CD14-positive monocyte (primary cell): ENCODE results near the gene PLCG1. TPM values are rescaled to one million over a fixed set of nuclear protein-coding genes. Genes with fewer than 3 reads are reported as not detected.

Experiments used
- DNase-seq, 3 donors: peaks; one replicate each; pipeline ENCODE4 v3.0.0-alpha.2; 2011 to 2022
- H2AFZ ChIP-seq: 2 replicates; pipeline ENCODE4 v1.6.0; 2012; ENCODE audit warnings: mild to moderate bottlenecking, low read depth, low read length, inconsistent platforms; ENCODE audit not compliant: insufficient read depth, poor library complexity, severe bottlenecking
- H3K27ac ChIP-seq, 2 donors: 1 replicate in 1 of 2; 2 replicates in 1 of 2; pipeline ENCODE4 v1.5.1; 2012 to 2013; ENCODE audit warnings: low read length in 2 of 2, control low read depth in 1 of 2, inconsistent platforms in 1 of 2, low read depth in 1 of 2, mild to moderate bottlenecking in 1 of 2
- H3K27me3 ChIP-seq, 2 donors: one replicate each; pipeline versions ENCODE4 v1.6.0 to v1.6.1; 2011 to 2013; ENCODE audit warnings: low read length in 2 of 2; ENCODE audit not compliant: control insufficient read depth in 2 of 2, insufficient read depth in 2 of 2
- H3K36me3 ChIP-seq, 2 donors: replicated peaks in 1 of 2; 1 replicate in 1 of 2; 2 replicates in 1 of 2; pipeline versions ENCODE4 v1.5.1 to v1.6.1; 2012 to 2013; ENCODE audit warnings: low read length in 2 of 2, control low read depth in 1 of 2, inconsistent platforms in 1 of 2, mild to moderate bottlenecking in 1 of 2; ENCODE audit not compliant: insufficient read depth in 2 of 2, control insufficient read depth in 1 of 2
- H3K4me1 ChIP-seq, 2 donors: 1 replicate in 1 of 2; 2 replicates in 1 of 2; pipeline versions ENCODE4 v1.5.1 to v1.6.1; 2012 to 2013; ENCODE audit warnings: low read length in 2 of 2, control low read depth in 1 of 2, inconsistent platforms in 1 of 2, mild to moderate bottlenecking in 1 of 2, moderate library complexity in 1 of 2; ENCODE audit not compliant: insufficient read depth in 2 of 2, control insufficient read depth in 1 of 2
- H3K4me2 ChIP-seq: replicated peaks from 2 replicates; pipeline ENCODE3; 2012; ENCODE audit warnings: low read length, moderate library complexity, mild to moderate bottlenecking; ENCODE audit not compliant: poor library complexity, severe bottlenecking; ENCODE audit errors: extremely low read depth
- H3K4me3 ChIP-seq, 3 experiments: fragments of 200-600 bp in 1 of 3; sonication (generic) in 1 of 3; replicated peaks in 1 of 3; 1 replicate in 2 of 3; 2 replicates in 1 of 3; pipeline ENCODE4 v1.5.1; 2011 to 2013; ENCODE audit warnings: low read length in 3 of 3, mild to moderate bottlenecking in 3 of 3, control low read depth in 2 of 3, low read depth in 2 of 3, inconsistent platforms in 1 of 3, moderate library complexity in 1 of 3
- H3K79me2 ChIP-seq: 2 replicates; pipeline ENCODE4 v1.6.0; 2012; ENCODE audit warnings: mild to moderate bottlenecking, control low read depth, inconsistent platforms, low read length, moderate library complexity; ENCODE audit not compliant: insufficient read depth
- H3K9ac ChIP-seq: 2 replicates; pipeline ENCODE4 v1.6.0; 2017; ENCODE audit warnings: low read length, mild to moderate bottlenecking; ENCODE audit not compliant: insufficient read depth, poor library complexity, severe bottlenecking
- H3K9me3 ChIP-seq, 2 donors: replicated peaks in 1 of 2; 1 replicate in 1 of 2; 2 replicates in 1 of 2; pipeline versions ENCODE4 v1.5.1 to v1.6.1; 2012 to 2013; ENCODE audit warnings: low read length in 2 of 2, control low read depth in 1 of 2; ENCODE audit not compliant: control insufficient read depth in 1 of 2, insufficient read depth in 1 of 2
- H4K20me1 ChIP-seq: 2 replicates; pipeline ENCODE4 v1.6.0; 2012; ENCODE audit warnings: mild to moderate bottlenecking, low read length, control low read depth, moderate library complexity; ENCODE audit not compliant: insufficient read depth
- H3K27ac Mint-ChIP-seq, 7 donors: one replicate each; pipeline ENCODE4 v1.8.0; 2020; ENCODE audit warnings: mild to moderate bottlenecking in 7 of 7, mixed read lengths in 7 of 7, moderate library complexity in 6 of 7, inconsistent platforms in 2 of 7
- H3K27me3 Mint-ChIP-seq, 3 donors: one replicate each; pipeline ENCODE4 v1.8.0; 2021 to 2022; ENCODE audit warnings: low read depth in 3 of 3, mild to moderate bottlenecking in 3 of 3, mixed read lengths in 3 of 3, moderate library complexity in 3 of 3, inconsistent platforms in 1 of 3
- H3K36me3 Mint-ChIP-seq, 2 donors: one replicate each; pipeline ENCODE4 v1.8.0; 2020; ENCODE audit warnings: mixed read lengths in 2 of 2, inconsistent platforms in 1 of 2, mild to moderate bottlenecking in 1 of 2
- H3K4me1 Mint-ChIP-seq: one replicate; pipeline ENCODE4 v1.8.0; 2020; ENCODE audit warnings: mild to moderate bottlenecking, mixed read lengths
- H3K4me3 Mint-ChIP-seq, 2 donors: one replicate each; pipeline ENCODE4 v1.8.0; 2020; ENCODE audit warnings: mild to moderate bottlenecking in 2 of 2, mixed read lengths in 2 of 2, moderate library complexity in 1 of 2
- H3K9me3 Mint-ChIP-seq, 7 donors: one replicate each; pipeline ENCODE4 v1.8.0; 2020 to 2022; ENCODE audit warnings: mixed read lengths in 7 of 7, mild to moderate bottlenecking in 6 of 7, moderate library complexity in 6 of 7, inconsistent platforms in 2 of 7
- CTCF ChIP-seq: fragments of 200-600 bp; IDR thresholded peaks from one replicate; pipeline ENCODE4 v1.8.0; 2022; ENCODE audit warnings: antibody characterized with exemption, mild to moderate bottlenecking
- WGBS: methylation state at CpG from one replicate; pipeline ENCODE4 v1.1.5; 2013; ENCODE audit warnings: missing lambda C conversion rate; ENCODE audit not compliant: insufficient coverage; 5-methylcytosine and 5-hydroxymethylcytosine counted together
- intact Hi-C, 2 donors: fragments of 100-400 bp; cut with micrococcal nuclease; formaldehyde crosslinking; loops; one replicate each; pipeline versions ENCODE4 v1.15.0 to v1.15.1; 2023
- polyA plus RNA-seq, 3 donors: library from polyadenylated mRNA; depleted of rRNA in 1 of 3; unstranded in 2 of 3; stranded (reverse) in 1 of 3; fragments of 300-500 nt in 2 of 3; fragments of >200 nt in 1 of 3; fragmentation: Illumina TruSeq in 2 of 3; gene quantifications; 1 replicate in 2 of 3; 2 replicates in 1 of 3; pipeline ENCODE4 v1.2.3, GENCODE V29; 2012 to 2021

The PLCG1 gene
- polyA plus RNA-seq, 3 donors, result 0.33 to 3.8 (median 1.0) TPM

GRCh38 chr20:41142919-41143318 is 5.6 kb downstream of the PLCG1 start:
- Mint-ChIP-seq H3K27ac (no peak overlapping the region), H3K9me3 (peaks cover 0 to 4% (median 0%) of the 10 kb centered on the region in 7 donors), H3K4me3 (no peak overlapping the region), H3K27me3 (peaks cover 28 to 39% (median 36%) of the 10 kb centered on the region in 3 donors), H3K4me1 (peaks cover 3% of the 10 kb centered on the region), H3K36me3 (peaks cover 0 to 4% of the 10 kb centered on the region in 2 donors)
- no peaks in the 10 kb centered on the region for H3K36me3 ChIP-seq
- no peak for DNase-seq
- H3K27me3 ChIP-seq, result peaks cover 14 to 23% of the 10 kb centered on the region in 2 donors
- H3K27ac ChIP-seq, result no peak overlapping the region
- H4K20me1 ChIP-seq, result no peaks in the 10 kb centered on the region
- WGBS, result 42% methylated on average over 2 of the region's 5 CpGs
- H3K9me3 ChIP-seq, result no peaks in the 10 kb centered on the region
- intact Hi-C loops, result no loop called here
- H2AFZ ChIP-seq, result no peak overlapping the region
- H3K79me2 ChIP-seq, result no peaks in the 10 kb centered on the region
- H3K4me3 ChIP-seq, result no peak overlapping the region
- no peak overlapping the region for H3K4me2 ChIP-seq
- no peak overlapping the region for H3K9ac ChIP-seq
- no peak for TF ChIP-seq CTCF
- H3K4me1 ChIP-seq, result peaks cover 3 to 4% of the 10 kb centered on the region in 2 donors

- H3K4me3 Mint-ChIP-seq, result no peak overlapping the region
- H2AFZ ChIP-seq, result no peak overlapping the region
- H4K20me1 ChIP-seq, result no peaks in the 10 kb centered on the region
- intact Hi-C loops, result no loop called here
- H3K9me3 Mint-ChIP-seq, result peaks cover 0 to 1% (median 0%) of the 10 kb centered on the region in 7 donors
- H3K4me3 ChIP-seq, result no peak overlapping the region
- H3K4me1 Mint-ChIP-seq, result peaks cover 3% of the 10 kb centered on the region
- no peaks in the 10 kb centered on the region for H3K4me1 ChIP-seq
- WGBS, result 91% methylated on average over 2 of the region's 2 CpGs
- no peaks in the 10 kb centered on the region for H3K9me3 ChIP-seq
- no peak overlapping the region for H3K27ac Mint-ChIP-seq
- H3K4me2 ChIP-seq, result no peak overlapping the region
- DNase-seq, result no peak
- no peaks in the 10 kb centered on the region for H3K79me2 ChIP-seq
- H3K36me3 Mint-ChIP-seq, result peaks cover 0 to 4% of the 10 kb centered on the region in 2 donors
- no peak for TF ChIP-seq CTCF
- H3K36me3 ChIP-seq, result no peaks in the 10 kb centered on the region
- no peak overlapping the region for H3K9ac ChIP-seq
- H3K27me3 ChIP-seq, result peaks cover 10 to 19% of the 10 kb centered on the region in 2 donors
- peaks cover 24 to 35% (median 35%) of the 10 kb centered on the region in 3 donors for H3K27me3 Mint-ChIP-seq
- H3K27ac ChIP-seq, result no peak overlapping the region
These were observed 6.0 kb downstream of the PLCG1 start for GRCh38 chr20:41143354-41143753.
